ENCODE data around the gene FGF12. TPM values are rescaled to one million over a fixed set of nuclear protein-coding genes. Genes with fewer than 3 reads are reported as not detected.

FGF12 gene
- total and polyA plus RNA-seq, 10 donors: 3.7 to 53.3 (median 19.1) TPM

DNA sequence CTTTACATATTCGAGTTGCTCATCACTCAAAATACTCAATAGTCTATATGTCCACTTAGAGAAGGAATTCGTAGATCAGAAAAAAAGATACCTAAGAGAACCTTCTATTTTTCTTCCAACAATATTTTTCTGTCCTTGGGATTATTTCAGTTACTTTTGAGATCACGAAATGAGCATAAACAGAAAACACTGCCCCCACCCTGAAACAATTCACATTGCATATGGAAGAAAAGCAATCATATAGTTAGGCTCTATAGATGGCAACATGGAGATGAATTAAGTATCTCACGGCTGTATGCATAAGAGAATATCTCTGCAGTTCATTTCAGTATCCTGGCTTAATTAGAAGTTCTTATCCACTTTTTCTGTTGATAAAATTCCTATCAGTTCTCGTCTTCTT lies 391.1 kb downstream of the FGF12 start:
- no peak overlapping the region for H3K27ac ChIP-seq
- TF ChIP-seq POLR2AphosphoS5 (IDR thresholded peaks at IDR 0.05): no peak
- TF ChIP-seq, protein P1, sequence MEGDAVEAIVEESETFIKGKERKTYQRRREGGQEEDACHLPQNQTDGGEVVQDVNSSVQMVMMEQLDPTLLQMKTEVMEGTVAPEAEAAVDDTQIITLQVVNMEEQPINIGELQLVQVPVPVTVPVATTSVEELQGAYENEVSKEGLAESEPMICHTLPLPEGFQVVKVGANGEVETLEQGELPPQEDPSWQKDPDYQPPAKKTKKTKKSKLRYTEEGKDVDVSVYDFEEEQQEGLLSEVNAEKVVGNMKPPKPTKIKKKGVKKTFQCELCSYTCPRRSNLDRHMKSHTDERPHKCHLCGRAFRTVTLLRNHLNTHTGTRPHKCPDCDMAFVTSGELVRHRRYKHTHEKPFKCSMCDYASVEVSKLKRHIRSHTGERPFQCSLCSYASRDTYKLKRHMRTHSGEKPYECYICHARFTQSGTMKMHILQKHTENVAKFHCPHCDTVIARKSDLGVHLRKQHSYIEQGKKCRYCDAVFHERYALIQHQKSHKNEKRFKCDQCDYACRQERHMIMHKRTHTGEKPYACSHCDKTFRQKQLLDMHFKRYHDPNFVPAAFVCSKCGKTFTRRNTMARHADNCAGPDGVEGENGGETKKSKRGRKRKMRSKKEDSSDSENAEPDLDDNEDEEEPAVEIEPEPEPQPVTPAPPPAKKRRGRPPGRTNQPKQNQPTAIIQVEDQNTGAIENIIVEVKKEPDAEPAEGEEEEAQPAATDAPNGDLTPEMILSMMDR (IDR thresholded peaks at IDR 0.05 in 8 of 11, conservative IDR thresholded peaks at IDR 0.05 in 3 of 11): no peak
- TF ChIP-seq POLR2A (IDR thresholded peaks at IDR 0.05): no peak
- WGBS, 5 donors: 71 to 83% (median 76%) methylated on average over 5 of the region's 5 CpGs
- H3K27me3 ChIP-seq (replicated peaks in 1 of 7): no peaks in the 10 kb centered on the region
- no peaks in the 10 kb centered on the region for H3K4me1 ChIP-seq
- H3K4me3 ChIP-seq: no peak overlapping the region
- no peaks in the 10 kb centered on the region for H3K36me3 ChIP-seq
- intact Hi-C loops (cut with DNase I; ENCODE audit: low total_unique reads): no loop called here
- H3K9me3 ChIP-seq: no peaks in the 10 kb centered on the region
- DNase-seq: no peak

DNA sequence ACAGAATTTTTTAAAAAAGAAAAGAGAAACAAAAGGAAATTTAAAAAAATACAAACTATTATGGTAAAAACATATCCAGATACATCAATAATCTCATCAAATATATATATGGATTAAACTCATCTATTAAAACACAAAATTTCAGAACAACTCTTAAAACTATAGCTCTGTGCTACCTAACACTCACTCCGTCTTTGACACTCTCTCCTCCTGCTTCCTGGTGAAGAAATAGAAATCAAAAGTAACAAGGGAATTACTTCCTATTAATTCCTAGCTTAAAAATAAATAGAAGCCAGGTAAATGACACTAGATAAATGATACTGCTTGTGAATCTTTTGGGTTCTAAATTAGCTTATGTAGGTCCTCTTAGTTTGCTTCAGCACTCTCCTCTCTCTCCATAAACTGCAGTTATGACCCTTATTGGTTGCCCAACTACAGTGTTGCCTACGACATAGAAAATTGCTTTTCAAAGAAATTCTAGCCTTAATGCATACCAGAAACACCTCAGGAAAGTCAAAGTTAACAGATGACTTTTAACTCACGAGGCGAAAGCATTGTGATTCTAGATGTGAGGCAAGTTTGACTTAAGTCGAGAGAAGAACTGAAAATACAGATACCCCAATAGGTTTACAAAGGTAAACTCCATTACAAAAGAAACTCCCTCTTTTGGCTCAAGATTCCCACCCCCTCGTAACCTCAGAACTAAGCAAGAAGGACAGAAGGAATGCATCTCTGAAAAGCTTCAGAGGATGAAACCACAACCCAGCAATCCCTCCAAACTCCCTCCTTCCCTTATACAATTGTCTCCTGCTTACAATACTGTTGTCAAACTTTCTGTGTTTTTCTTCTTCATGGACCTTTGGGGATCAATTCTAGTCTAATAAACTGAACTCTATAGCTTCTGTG lies 394.7 kb downstream of the FGF12 start:
- Histone ChIP-seq H3K36me3 (no peaks in the 10 kb centered on the region), H3K4me1 (no peaks in the 10 kb centered on the region), H3K27ac (peak overlapping the region in 6 of 8 donors; percentile 17 to 60 (median 41)), H3K4me3 (peak overlapping the region in 2 of 8 donors; percentile 20 to 56), H3K9me3 (no peaks in the 10 kb centered on the region), H3K27me3 (replicated peaks in 1 of 7) (no peaks in the 10 kb centered on the region)
- WGBS, 5 donors: 66 to 80% (median 71%) methylated on average over 6 of the region's 6 CpGs
- intact Hi-C loops (cut with DNase I; ENCODE audit: low total_unique reads): no loop called here
- no peak for DNase-seq
- TF ChIP-seq POLR2AphosphoS5 (IDR thresholded peaks at IDR 0.05) (no peak), POLR2A (IDR thresholded peaks at IDR 0.05) (no peak)
- TF ChIP-seq, protein P1 (IDR thresholded peaks at IDR 0.05 in 8 of 11, conservative IDR thresholded peaks at IDR 0.05 in 3 of 11): no peak

DNA sequence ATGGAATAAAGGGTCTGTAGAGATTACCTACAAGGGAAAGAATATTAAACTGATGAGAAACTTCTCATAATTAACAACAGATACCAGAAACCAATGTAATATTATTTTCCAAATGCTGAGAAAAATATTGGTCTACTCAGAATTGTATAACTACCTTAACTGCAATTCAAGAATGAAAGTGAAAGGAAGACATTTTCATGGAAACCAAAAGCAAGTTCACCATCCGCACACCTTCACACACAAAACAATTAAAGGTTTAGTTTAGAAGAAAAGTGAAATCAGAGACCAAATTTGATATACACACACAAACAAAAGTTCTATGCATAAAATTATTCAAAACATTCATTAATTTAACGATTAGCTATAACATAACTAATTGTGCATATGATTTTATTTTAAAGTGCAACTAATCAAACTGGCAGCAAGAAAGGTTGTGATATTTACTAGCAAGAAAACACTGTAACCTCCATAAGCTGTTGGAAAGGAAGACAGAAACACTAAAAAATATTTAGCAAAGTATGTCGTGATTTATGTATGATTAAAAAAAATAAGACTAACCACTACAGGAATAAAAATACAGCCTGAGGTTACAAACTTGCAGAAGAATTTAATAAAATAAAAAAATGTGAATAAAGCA lies 395.5 kb downstream of the FGF12 start:
- Histone ChIP-seq H3K4me1 (no peaks in the 10 kb centered on the region), H3K4me3 (peak overlapping the region in 3 of 8 donors; percentile 1 to 56 (median 20)), H3K27ac (peak overlapping the region in 6 of 8 donors; percentile 17 to 60 (median 38)), H3K36me3 (no peaks in the 10 kb centered on the region), H3K27me3 (replicated peaks in 1 of 7) (no peaks in the 10 kb centered on the region), H3K9me3 (no peaks in the 10 kb centered on the region)
- 41 to 49% (median 46%) methylated on average over 3 of the region's 3 CpGs for WGBS, 5 donors
- TF ChIP-seq, protein P1 (IDR thresholded peaks at IDR 0.05 in 8 of 11, conservative IDR thresholded peaks at IDR 0.05 in 3 of 11): no peak
- TF ChIP-seq POLR2A (IDR thresholded peaks at IDR 0.05): no peak
- TF ChIP-seq POLR2AphosphoS5 (IDR thresholded peaks at IDR 0.05): no peak
- intact Hi-C loops (cut with DNase I; ENCODE audit: low total_unique reads): no loop called here
- DNase-seq: no peak

DNA sequence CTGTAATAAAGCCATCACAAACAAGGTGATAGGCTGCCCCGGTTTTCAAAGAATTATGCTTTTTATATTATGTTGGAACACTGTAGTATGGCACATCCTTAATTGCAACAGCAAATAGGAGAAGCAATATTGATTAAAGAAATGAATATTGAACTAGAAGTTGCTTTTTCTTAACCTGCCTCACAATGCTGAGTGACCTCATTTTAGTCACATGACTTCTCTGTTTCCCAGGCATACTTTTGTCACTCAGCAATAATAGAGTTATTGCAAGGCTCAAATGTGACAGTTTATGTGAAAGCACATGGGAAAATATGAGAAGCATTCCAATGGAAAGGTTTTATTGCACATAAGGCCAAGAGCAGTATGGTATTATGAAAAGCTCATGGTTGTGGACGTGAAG lies 400.7 kb downstream of the FGF12 start:
- TF ChIP-seq, protein P1 (IDR thresholded peaks at IDR 0.05 in 8 of 11, conservative IDR thresholded peaks at IDR 0.05 in 3 of 11): no peak
- TF ChIP-seq POLR2A (IDR thresholded peaks at IDR 0.05) (no peak), POLR2AphosphoS5 (IDR thresholded peaks at IDR 0.05) (no peak)
- Histone ChIP-seq H3K27me3 (replicated peaks in 1 of 7) (no peaks in the 10 kb centered on the region), H3K4me3 (no peak overlapping the region), H3K27ac (no peak overlapping the region), H3K4me1 (no peaks in the 10 kb centered on the region), H3K9me3 (peaks cover 0 to 4% (median 0%) of the 10 kb centered on the region in 8 donors), H3K36me3 (no peaks in the 10 kb centered on the region)
- no peak for DNase-seq
- WGBS, 5 donors: 54 to 88% (median 84%) methylated on average over 2 of the region's 2 CpGs
- intact Hi-C loops (cut with DNase I; ENCODE audit: low total_unique reads): no loop called here
